H1 (cell line): ENCODE data around the gene CATSPERD. TPM values are rescaled to one million over a fixed set of nuclear protein-coding genes. Genes with fewer than 3 reads are reported as not detected.

Experiments used
- ASH2L ChIP-seq: fragments of 200-600, 300-600 bp; sonication (generic); IDR thresholded peaks from one replicate; pipeline ENCODE4 v1.7.1; 2017; ENCODE audit warnings: low read length
- BACH1 ChIP-seq: IDR thresholded peaks from 2 replicates; pipeline ENCODE4 v1.6.1; 2012; ENCODE audit warnings: low read length, improper control_type of control experiment
- CBX8 ChIP-seq: fragments of 300-800, 300-1000 bp; sonication (generic); IDR thresholded peaks from 2 replicates; pipeline ENCODE4 v1.7.1; 2016; ENCODE audit warnings: low read depth, low read length, borderline replicate concordance
- CEBPB ChIP-seq: IDR thresholded peaks from 2 replicates; pipeline ENCODE4 v1.6.1; 2012; ENCODE audit warnings: low read depth, low read length
- CHD1 ChIP-seq: IDR thresholded peaks from 2 replicates; pipeline ENCODE4 v1.6.1; 2012; ENCODE audit warnings: low read depth, low read length, improper control_type of control experiment
- CREB1 ChIP-seq: IDR thresholded peaks from 2 replicates; pipeline ENCODE4 v1.6.1; 2012; ENCODE audit warnings: inconsistent platforms
- EP300 ChIP-seq, 2 experiments: IDR thresholded peaks; 1 replicate in 1 of 2; 2 replicates in 1 of 2; pipeline ENCODE4 v1.6.1; 2011 to 2012; ENCODE audit warnings: low read depth in 2 of 2, low read length in 2 of 2, mild to moderate bottlenecking in 2 of 2, borderline replicate concordance in 1 of 2, inconsistent platforms in 1 of 2, moderate library complexity in 1 of 2
- FOSL1 ChIP-seq: IDR thresholded peaks from 2 replicates; pipeline ENCODE4 v1.6.1; 2011; ENCODE audit warnings: mild to moderate bottlenecking, low read depth, low read length, moderate library complexity; ENCODE audit not compliant: insufficient read depth
- GABPA ChIP-seq: IDR thresholded peaks from 2 replicates; pipeline ENCODE4 v1.6.1; 2011; ENCODE audit warnings: mild to moderate bottlenecking, low read length, moderate library complexity, borderline replicate concordance; ENCODE audit not compliant: insufficient read depth
- HDAC2 ChIP-seq, 2 experiments: fragments of 300-600 bp in 1 of 2; sonication (generic) in 1 of 2; IDR thresholded peaks; 2 replicates each; pipeline ENCODE4 v1.6.1; 2011 to 2012; ENCODE audit warnings: low read depth in 2 of 2, low read length in 2 of 2, mild to moderate bottlenecking in 2 of 2, moderate library complexity in 2 of 2, borderline replicate concordance in 1 of 2, inconsistent platforms in 1 of 2
- JUN ChIP-seq: IDR thresholded peaks from 2 replicates; pipeline ENCODE4 v1.6.1; 2011; ENCODE audit warnings: low read depth, mild to moderate bottlenecking, improper control_type of control experiment, low read length
- JUND ChIP-seq: IDR thresholded peaks from 2 replicates; pipeline ENCODE4 v1.6.1; 2011; ENCODE audit warnings: mild to moderate bottlenecking, improper control_type of control experiment, low read length
- KDM4A ChIP-seq: IDR thresholded peaks from one replicate; pipeline ENCODE4 v1.7.1; 2012; ENCODE audit warnings: low read depth, mild to moderate bottlenecking, moderate library complexity, low read length, inconsistent platforms; ENCODE audit not compliant: severe bottlenecking
- MAFK ChIP-seq: IDR thresholded peaks from 2 replicates; pipeline ENCODE4 v1.6.1; 2012; ENCODE audit warnings: low read depth, mild to moderate bottlenecking, improper control_type of control experiment, low read length
- NANOG ChIP-seq: IDR thresholded peaks from 2 replicates; pipeline ENCODE4 v1.6.1; 2011; ENCODE audit warnings: low read length, low read depth, mild to moderate bottlenecking, inconsistent platforms; ENCODE audit not compliant: insufficient read depth, poor library complexity, severe bottlenecking
- POLR2A ChIP-seq, 2 experiments: IDR thresholded peaks; 1 replicate in 1 of 2; 2 replicates in 1 of 2; pipeline ENCODE4 v1.6.1; 2011; ENCODE audit warnings: low read depth in 2 of 2, low read length in 2 of 2, mild to moderate bottlenecking in 2 of 2; ENCODE audit errors: control extremely low read depth in 1 of 2
- POLR2AphosphoS5 ChIP-seq: IDR thresholded peaks from 2 replicates; pipeline ENCODE4 v1.6.1; 2011; ENCODE audit warnings: low read depth, low read length
- POU5F1 ChIP-seq: IDR thresholded peaks from 2 replicates; pipeline ENCODE4 v1.6.1; 2011; ENCODE audit warnings: low read depth, mild to moderate bottlenecking, low read length, moderate library complexity
- RFX5 ChIP-seq: IDR thresholded peaks from 2 replicates; pipeline ENCODE4 v1.6.1; 2011; ENCODE audit warnings: low read depth, low read length, improper control_type of control experiment, borderline replicate concordance
- RXRA ChIP-seq: IDR thresholded peaks from 2 replicates; pipeline ENCODE4 v1.6.1; 2011; ENCODE audit warnings: low read depth, mild to moderate bottlenecking, low read length, moderate library complexity; ENCODE audit not compliant: insufficient read depth
- SIN3A ChIP-seq, 2 experiments: IDR thresholded peaks in 1 of 2; conservative IDR thresholded peaks in 1 of 2; 2 replicates each; pipeline ENCODE4 v1.6.1; 2011 to 2012; ENCODE audit warnings: low read length in 2 of 2, improper control_type of control experiment in 1 of 2, low read depth in 1 of 2, mild to moderate bottlenecking in 1 of 2
- SP4 ChIP-seq: IDR thresholded peaks from 2 replicates; pipeline ENCODE4 v1.6.1; 2012; ENCODE audit warnings: low read length, inconsistent platforms
- TAF1 ChIP-seq: IDR thresholded peaks from 2 replicates; pipeline ENCODE4 v1.6.1; 2011; ENCODE audit warnings: mild to moderate bottlenecking, low read depth, low read length
- YY1 ChIP-seq: IDR thresholded peaks from 2 replicates; pipeline ENCODE4 v1.6.1; 2011; ENCODE audit warnings: low read depth, mild to moderate bottlenecking, low read length
- polyA plus RNA-seq, 7 experiments: library from polyadenylated mRNA; depleted of rRNA in 3 of 7; stranded (reverse) in 5 of 7; unstranded in 2 of 7; fragments of >200 nt in 5 of 7; fragments of 200-250 nt in 2 of 7; gene quantifications; 1 replicate in 5 of 7; 2 replicates in 1 of 7; 4 replicates in 1 of 7; pipeline versions ENCODE4 v1.2.1 to v1.2.3, GENCODE V29; 2011 to 2013; ENCODE audit warnings: missing spikeins in 2 of 7, mixed read lengths in 2 of 7
- total RNA-seq: library from RNA; stranded (reverse); fragmentation: NEBNext Ultra II Directional; extraction: Animal tissue kit (Norgen Biotek cat#: 25700); gene quantifications from 2 replicates; pipeline ENCODE4 v1.2.1, GENCODE V29; 2021

The CATSPERD gene
- total and polyA plus RNA-seq, 2 of the 8 experiments (the other 6 are each of a cell fraction or from before 2014, with no cell fraction given): 0.12 TPM; not detected in 1

DNA sequence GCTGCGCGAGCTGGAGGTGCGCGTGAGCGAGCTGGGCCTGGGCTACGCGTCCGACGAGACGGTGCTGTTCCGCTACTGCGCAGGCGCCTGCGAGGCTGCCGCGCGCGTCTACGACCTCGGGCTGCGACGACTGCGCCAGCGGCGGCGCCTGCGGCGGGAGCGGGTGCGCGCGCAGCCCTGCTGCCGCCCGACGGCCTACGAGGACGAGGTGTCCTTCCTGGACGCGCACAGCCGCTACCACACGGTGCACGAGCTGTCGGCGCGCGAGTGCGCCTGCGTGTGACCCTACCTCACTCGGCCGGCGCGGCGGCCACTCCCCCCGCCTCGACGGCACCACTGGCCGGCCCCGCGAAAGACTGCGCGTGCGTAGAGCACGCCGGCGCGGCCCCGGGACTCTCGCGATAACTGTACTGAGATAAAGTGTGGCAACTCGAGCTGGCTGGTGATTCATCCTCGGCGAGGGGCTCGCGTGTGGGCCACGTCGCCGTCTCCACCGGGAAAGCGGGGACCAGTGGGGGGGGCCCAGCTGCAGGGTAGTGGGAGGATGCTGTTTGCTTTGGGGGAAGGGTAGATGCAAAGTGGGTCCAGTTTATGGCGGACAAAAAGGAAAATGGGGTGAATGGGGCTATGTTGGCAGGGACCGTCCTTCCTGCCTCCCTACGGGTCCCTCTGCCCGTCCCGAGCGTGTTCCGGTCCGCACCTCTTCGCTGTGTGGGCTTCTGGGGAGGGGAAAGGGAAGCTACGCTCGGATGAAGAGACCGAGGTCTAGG is 107.6 kb downstream of the CATSPERD start (continued):
- 0 out of 2 replicates have a peak, but pooled peaks have one; percentile 5 for TF ChIP-seq GABPA
- TF ChIP-seq TAF1: peak; percentile 83
- no peak for TF ChIP-seq NANOG
- no peak for TF ChIP-seq POU5F1
- peak; percentile 93 for TF ChIP-seq POLR2AphosphoS5
- TF ChIP-seq CHD1: no peak
- peak in 1 of 2 experiments; percentile 97; a peak in 2 of 3 replicates for TF ChIP-seq POLR2A (IDR thresholded peaks at IDR 0.05; ENCODE audit: control extremely low read depth in 1 of 2, low read depth in 2 of 2, low read length in 2 of 2)
- peak; percentile 83 for TF ChIP-seq CREB1
- TF ChIP-seq CEBPB: peak; percentile 25; the same call in 1 of the 2 replicates
- peak; percentile 84 for TF ChIP-seq JUND
- no peak for TF ChIP-seq MAFK
- no peak for TF ChIP-seq FOSL1
- TF ChIP-seq CBX8: no peak
- TF ChIP-seq HDAC2 (IDR thresholded peaks at IDR 0.05; ENCODE audit: borderline replicate concordance in 1 of 2, low read depth in 2 of 2, low read length in 2 of 2): no peak; a peak in 2 of 4 replicates
- TF ChIP-seq BACH1: peak; percentile 22; the same call in 1 of the 2 replicates
- peak; percentile 21; the same call in 1 of the 2 replicates for TF ChIP-seq JUN
- no peak for TF ChIP-seq RXRA
- peak; percentile 83 for TF ChIP-seq KDM4A
- no peak for TF ChIP-seq EP300 (IDR thresholded peaks at IDR 0.05; ENCODE audit: borderline replicate concordance in 1 of 2, low read depth in 2 of 2, low read length in 2 of 2)
- peak; percentile 85 for TF ChIP-seq ASH2L
- peak; percentile 73; the same call in 1 of the 2 replicates for TF ChIP-seq YY1
- TF ChIP-seq RFX5: no peak
- TF ChIP-seq SIN3A (conservative IDR thresholded peaks at IDR 0.05 in 1 of 2, IDR thresholded peaks at IDR 0.05 in 1 of 2; ENCODE audit: low read depth in 1 of 2, low read length in 2 of 2): 0 out of 4 replicates have a peak, but pooled peaks have one; percentile 15 to 33
- peak; percentile 79; the same call in 1 of the 2 replicates for TF ChIP-seq SP4
